SK-N-MC (cell line): Measurements from ENCODE around the gene ADD1.

ENCODE experiments used
- DNase-seq: peaks from one replicate; pipeline ENCODE4 v3.0.0-alpha.2; 2011; ENCODE audit warnings: low read depth, low spot score
- H3K27ac ChIP-seq: fragments of 200-600 bp; sonication (generic); 2 replicates; pipeline ENCODE4 v1.5.1; 2016; ENCODE audit warnings: mixed run types
- H3K36me3 ChIP-seq: fragments of 200-600 bp; sonication (generic); 2 replicates; pipeline ENCODE4 v1.6.1; 2017; ENCODE audit warnings: antibody characterized with exemption, low read length, mixed read lengths; ENCODE audit not compliant: insufficient read depth
- H3K4me3 ChIP-seq: fragments of 200-600 bp; sonication (generic); 2 replicates; pipeline ENCODE4 v1.5.1; 2016
- H3K9ac ChIP-seq: fragments of 200-600 bp; sonication (generic); 2 replicates; pipeline ENCODE4 v1.8.0; 2017; ENCODE audit warnings: mixed run types, mixed read lengths; ENCODE audit not compliant: insufficient read length
- H3K9me3 ChIP-seq: fragments of 200-600 bp; sonication (generic); 2 replicates; pipeline ENCODE4 v1.6.1; 2017; ENCODE audit warnings: low read depth, mild to moderate bottlenecking, antibody characterized with exemption, low read length, moderate library complexity, mixed read lengths
- EZH2 ChIP-seq: fragments of 200-600 bp; sonication (generic); IDR thresholded peaks from one replicate; pipeline ENCODE4 v1.6.1; 2017; ENCODE audit warnings: antibody characterized with exemption
- FOXP2 ChIP-seq: optimal IDR thresholded peaks from 2 replicates; pipeline ENCODE3; 2011; ENCODE audit warnings: mild to moderate bottlenecking, moderate library complexity; ENCODE audit not compliant: insufficient read depth; ENCODE audit errors: extremely low read length, control extremely low read depth
- POLR2AphosphoS5 ChIP-seq: IDR thresholded peaks from 2 replicates; pipeline ENCODE4 v1.6.1; 2012; ENCODE audit warnings: mild to moderate bottlenecking, low read depth, low read length, borderline replicate concordance

Gene ADD1

GRCh38 chr4:2812612-2813354 lies 30.9 kb upstream of the ADD1 start:
- no peak for DNase-seq
- Histone ChIP-seq H3K9me3 (no peaks in the 10 kb centered on the region), H3K9ac (peak overlapping the region; percentile 51), H3K36me3 (no peaks in the 10 kb centered on the region), H3K4me3 (peak overlapping the region; percentile 43; the same call in 1 of the 2 replicates), H3K27ac (peak overlapping the region; percentile 91)
- TF ChIP-seq POLR2AphosphoS5 (no peak), EZH2 (no peak), FOXP2 (no peak)

- no peak for DNase-seq
Measured at GRCh38 chr4:2813446-2814405, 29.9 kb upstream of the ADD1 start.

GRCh38 chr4:2814627-2815270 lies 28.9 kb upstream of the ADD1 start:
- no peaks in the 10 kb centered on the region for H3K9me3 ChIP-seq
- no peak for DNase-seq
- no peak overlapping the region for H3K4me3 ChIP-seq
- H3K36me3 ChIP-seq, result no peaks in the 10 kb centered on the region; the same call in 1 of the 2 replicates
- TF ChIP-seq EZH2 (no peak), POLR2AphosphoS5 (no peak), FOXP2 (no peak)
- H3K9ac ChIP-seq, result no peak overlapping the region
- H3K27ac ChIP-seq, result no peak overlapping the region

More at GRCh38 chr4:2813446-2814405, 29.9 kb upstream of the ADD1 start:
- H3K9me3 ChIP-seq, result no peaks in the 10 kb centered on the region
- no peaks in the 10 kb centered on the region for H3K36me3 ChIP-seq
- H3K9ac ChIP-seq, result no peak overlapping the region
- H3K27ac ChIP-seq, result peak overlapping the region; percentile 91
- H3K4me3 ChIP-seq, result no peak overlapping the region
- no peak for TF ChIP-seq POLR2AphosphoS5
- no peak for TF ChIP-seq FOXP2
- TF ChIP-seq EZH2, result no peak

DNA sequence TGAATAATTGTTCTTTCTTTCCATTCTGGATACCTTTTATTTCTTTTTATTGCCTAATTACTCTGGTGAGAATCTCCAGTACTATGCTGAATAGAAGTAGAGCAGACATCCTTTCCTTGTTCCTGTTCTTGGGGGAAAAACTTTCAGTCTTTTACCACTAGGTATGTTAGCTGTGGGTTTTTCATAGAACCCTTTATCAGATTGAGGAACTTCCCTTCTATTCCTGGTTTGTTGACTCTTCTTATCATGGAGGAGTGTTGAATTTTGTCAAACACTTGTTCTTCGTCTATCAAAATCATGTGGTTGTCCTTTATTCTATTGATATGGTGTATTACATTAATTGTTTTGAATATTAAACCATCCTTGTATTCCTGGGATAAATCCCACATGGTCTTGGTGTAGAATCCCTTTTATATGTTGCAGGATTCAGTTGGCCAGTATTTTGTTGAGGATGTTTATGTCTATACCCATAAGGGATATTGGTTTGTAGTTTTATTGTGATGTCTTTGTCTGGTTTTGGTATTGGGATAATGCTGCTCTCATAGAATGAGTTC lies 27.2 kb upstream of the ADD1 start:
- no peak for DNase-seq
- Histone ChIP-seq H3K27ac (no peak overlapping the region), H3K36me3 (no peaks in the 10 kb centered on the region; the same call in 1 of the 2 replicates), H3K4me3 (no peak overlapping the region), H3K9me3 (no peaks in the 10 kb centered on the region), H3K9ac (no peak overlapping the region)
- TF ChIP-seq POLR2AphosphoS5, result no peak
- TF ChIP-seq FOXP2, result no peak
- no peak for TF ChIP-seq EZH2

- TF ChIP-seq FOXP2 (no peak), POLR2AphosphoS5 (no peak), EZH2 (no peak)
- Histone ChIP-seq H3K36me3 (peaks cover 1% of the 10 kb centered on the region; the same call in 1 of the 2 replicates), H3K4me3 (no peak overlapping the region), H3K27ac (no peak overlapping the region), H3K9me3 (no peaks in the 10 kb centered on the region), H3K9ac (no peak overlapping the region)
- no peak for DNase-seq
Measured at GRCh38 chr4:2817137-2817536, 26.5 kb upstream of the ADD1 start.

DNA sequence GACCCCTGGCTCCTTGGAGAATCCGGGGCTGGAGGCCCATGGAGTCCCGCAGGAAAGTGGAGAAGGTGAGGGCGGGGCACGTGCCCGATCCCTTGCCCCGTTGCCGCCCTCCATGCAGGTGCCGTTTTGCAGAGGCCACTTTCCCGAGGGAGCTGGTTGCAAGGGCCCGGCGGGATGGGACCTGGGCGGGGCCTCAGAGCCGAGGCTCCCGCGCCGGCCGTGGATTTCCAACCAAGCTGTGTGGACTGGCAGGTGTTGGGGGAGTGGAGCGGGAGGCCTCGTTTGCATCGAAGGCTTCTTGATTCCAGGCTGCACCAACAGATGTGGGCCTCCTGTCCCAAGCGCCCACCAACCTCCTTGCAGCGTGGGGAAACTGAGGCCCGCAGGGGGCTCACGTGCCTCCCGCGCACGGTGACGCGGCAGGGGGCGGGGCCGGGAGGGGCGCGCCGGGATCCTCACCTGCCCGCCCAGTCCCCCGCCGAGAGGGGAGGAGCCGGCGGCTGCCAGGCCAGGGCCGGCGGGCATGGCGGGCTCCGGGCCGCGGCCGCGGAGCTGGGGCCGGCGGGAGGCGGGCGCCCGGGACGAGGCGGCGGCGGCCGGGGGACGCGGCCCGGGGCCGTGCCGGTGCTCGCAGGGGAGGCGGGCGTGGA lies 25.8 kb upstream of the ADD1 start:
- Histone ChIP-seq H3K27ac (no peak overlapping the region), H3K9me3 (no peaks in the 10 kb centered on the region), H3K36me3 (peaks cover 8% of the 10 kb centered on the region; the same call in 1 of the 2 replicates), H3K9ac (peak overlapping the region; percentile 88), H3K4me3 (peak overlapping the region; percentile 85)
- TF ChIP-seq EZH2 (no peak), POLR2AphosphoS5 (no peak), FOXP2 (no peak)
- no peak for DNase-seq

DNA sequence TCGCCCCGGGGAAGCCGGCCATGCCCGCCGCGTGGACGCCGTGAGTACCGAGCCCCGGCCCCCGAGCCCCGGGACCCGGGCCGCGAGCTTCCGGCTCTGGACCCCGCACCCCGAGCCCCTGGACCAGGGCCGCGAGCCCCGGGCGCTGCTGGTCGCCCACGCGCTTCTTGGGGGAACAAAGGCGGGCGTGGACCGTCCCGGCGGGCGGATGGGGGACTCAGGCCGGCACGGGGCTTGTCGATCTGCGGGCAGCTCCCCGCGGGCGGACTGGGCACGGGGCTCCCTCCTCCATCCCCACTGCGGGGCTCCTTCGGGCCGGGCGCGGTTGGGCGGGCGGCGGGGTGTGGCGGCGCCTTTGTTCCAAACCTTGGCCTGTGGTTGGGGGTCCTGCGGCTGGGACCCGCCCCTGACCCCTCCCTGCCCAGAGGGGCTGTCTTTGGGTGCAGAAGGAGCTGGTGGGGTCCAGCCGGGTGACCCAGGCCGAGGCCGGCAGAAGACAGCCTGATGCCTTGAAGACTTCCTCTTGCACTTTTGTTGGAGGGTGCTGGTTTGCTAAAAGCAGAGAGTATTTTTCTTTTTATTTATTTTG lies 25.2 kb upstream of the ADD1 start:
- H3K27ac ChIP-seq, result peak overlapping the region; percentile 36; the same call in 1 of the 2 replicates
- peak overlapping the region; percentile 85 for H3K4me3 ChIP-seq

More for the DNA sequence above, 25.2 kb upstream of the ADD1 start:
- Histone ChIP-seq H3K9ac (peak overlapping the region; percentile 88), H3K36me3 (peaks cover 14% of the 10 kb centered on the region; the same call in 1 of the 2 replicates), H3K9me3 (no peaks in the 10 kb centered on the region)
- no peak for TF ChIP-seq POLR2AphosphoS5
- no peak for TF ChIP-seq FOXP2
- TF ChIP-seq EZH2, result no peak
- no peak for DNase-seq
